ENCODE results near the gene RXFP4. TPM values are rescaled to one million over a fixed set of nuclear protein-coding genes. Genes with fewer than 3 reads are reported as not detected.

The RXFP4 gene
- polyA plus RNA-seq, 2 of the 4 experiments (the other 2 are of a cell fraction): 0.06 to 0.12 TPM

DNA sequence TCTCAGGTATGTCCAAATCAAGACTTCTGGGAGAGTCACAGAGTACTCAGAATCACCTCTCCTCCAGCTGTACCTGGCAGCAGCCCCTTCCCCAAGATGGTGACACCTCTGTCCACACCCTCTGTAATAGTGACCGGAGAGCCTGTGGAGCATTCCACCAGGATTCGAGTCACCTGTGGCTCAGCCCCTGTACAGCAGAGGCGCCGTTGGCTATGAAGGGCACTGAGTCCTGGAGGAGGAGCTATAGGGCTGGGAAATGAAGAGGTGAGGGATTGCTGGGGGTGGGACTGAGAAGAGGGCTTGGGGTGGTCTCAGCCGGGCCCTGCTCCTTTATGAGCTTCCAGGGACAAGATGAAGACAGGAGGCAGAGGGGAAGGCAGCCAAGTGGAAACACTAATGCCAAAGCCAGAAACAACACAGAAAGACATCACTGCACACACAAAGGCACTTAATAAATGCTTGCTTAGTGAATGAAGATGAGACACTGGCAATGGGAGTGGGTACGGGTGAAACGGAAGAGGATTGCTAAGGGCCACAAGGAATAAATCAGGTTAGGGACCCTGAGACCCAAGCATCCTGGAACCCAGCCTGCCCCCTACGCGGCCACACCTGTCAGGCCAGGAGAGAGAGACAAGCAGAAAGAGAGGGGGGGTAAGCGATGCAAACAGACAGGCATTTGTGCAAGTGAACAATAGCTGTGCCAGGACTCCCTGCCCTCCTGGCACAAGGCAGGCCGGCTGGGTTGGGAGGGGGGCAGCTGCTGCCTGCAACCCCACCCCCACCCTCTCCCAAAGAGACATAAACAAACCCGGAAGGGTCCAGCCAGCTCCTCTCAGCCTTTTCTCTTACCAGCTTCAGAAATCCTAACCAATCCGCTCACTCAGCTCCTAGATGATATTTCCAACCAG, 33.0 kb downstream of the RXFP4 start:
- DNase-seq (ENCODE audit: low read depth in 1 of 2, low spot score in 1 of 2): no peak
- CTCF ChIA-PET: interaction anchor here (0.5 to 24.7 kb wide), 12 partner anchors 9 to 122 kb away, joined by 3 to 423 read pairs (median 4); partner anchors contain the start of genes RXFP4 and UBQLN4
- peaks cover 73% of the 10 kb centered on the region for H3K4me1 ChIP-seq
- H3K9me3 ChIP-seq: no peaks in the 10 kb centered on the region
- H3K27ac ChIP-seq: peak overlapping the region in 1 of 2 experiments; percentile 99; a peak in 3 of 6 replicates
- H3K4me2 ChIP-seq: peak overlapping the region; percentile 93
- H3K4me3 ChIP-seq: no peak overlapping the region
- WGBS (ENCODE audit: missing lambda C conversion rate): 81% methylated on average over 13 of the region's 13 CpGs
- POLR2A ChIA-PET: interaction anchor here (0.5 to 1.3 kb wide), 4 partner anchors 9 to 220 kb away, joined by 3 to 8 read pairs (median 4); no protein-coding TSS in a partner anchor
- no peak for ATAC-seq
- TF ChIP-seq CHD2 (IDR thresholded peaks at IDR 0.05; ENCODE audit: low read length, partially characterized antibody) (no peak), USF2 (IDR thresholded peaks at IDR 0.05) (no peak), HOXB13 (CRISPR knock-in tag; IDR thresholded peaks at IDR 0.05; ENCODE audit: low read depth) (no peak), HOXB5 (CRISPR knock-in tag; IDR thresholded peaks at IDR 0.05) (no peak), CBX8 (IDR thresholded peaks at IDR 0.05) (no peak), POLR2AphosphoS2 (conservative IDR thresholded peaks at IDR 0.05; ENCODE audit: low read length) (no peak), ZNF302 (CRISPR knock-in tag; IDR thresholded peaks at IDR 0.05) (no peak)
- TF ChIP-seq, protein P1, sequence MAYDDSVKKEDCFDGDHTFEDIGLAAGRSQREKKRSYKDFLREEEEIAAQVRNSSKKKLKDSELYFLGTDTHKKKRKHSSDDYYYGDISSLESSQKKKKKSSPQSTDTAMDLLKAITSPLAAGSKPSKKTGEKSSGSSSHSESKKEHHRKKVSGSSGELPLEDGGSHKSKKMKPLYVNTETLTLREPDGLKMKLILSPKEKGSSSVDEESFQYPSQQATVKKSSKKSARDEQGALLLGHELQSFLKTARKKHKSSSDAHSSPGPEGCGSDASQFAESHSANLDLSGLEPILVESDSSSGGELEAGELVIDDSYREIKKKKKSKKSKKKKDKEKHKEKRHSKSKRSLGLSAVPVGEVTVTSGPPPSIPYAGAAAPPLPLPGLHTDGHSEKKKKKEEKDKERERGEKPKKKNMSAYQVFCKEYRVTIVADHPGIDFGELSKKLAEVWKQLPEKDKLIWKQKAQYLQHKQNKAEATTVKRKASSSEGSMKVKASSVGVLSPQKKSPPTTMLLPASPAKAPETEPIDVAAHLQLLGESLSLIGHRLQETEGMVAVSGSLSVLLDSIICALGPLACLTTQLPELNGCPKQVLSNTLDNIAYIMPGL (CRISPR knock-in tag; IDR thresholded peaks at IDR 0.05; ENCODE audit: borderline replicate concordance): no peak
- no peak for FAIRE-seq

DNA sequence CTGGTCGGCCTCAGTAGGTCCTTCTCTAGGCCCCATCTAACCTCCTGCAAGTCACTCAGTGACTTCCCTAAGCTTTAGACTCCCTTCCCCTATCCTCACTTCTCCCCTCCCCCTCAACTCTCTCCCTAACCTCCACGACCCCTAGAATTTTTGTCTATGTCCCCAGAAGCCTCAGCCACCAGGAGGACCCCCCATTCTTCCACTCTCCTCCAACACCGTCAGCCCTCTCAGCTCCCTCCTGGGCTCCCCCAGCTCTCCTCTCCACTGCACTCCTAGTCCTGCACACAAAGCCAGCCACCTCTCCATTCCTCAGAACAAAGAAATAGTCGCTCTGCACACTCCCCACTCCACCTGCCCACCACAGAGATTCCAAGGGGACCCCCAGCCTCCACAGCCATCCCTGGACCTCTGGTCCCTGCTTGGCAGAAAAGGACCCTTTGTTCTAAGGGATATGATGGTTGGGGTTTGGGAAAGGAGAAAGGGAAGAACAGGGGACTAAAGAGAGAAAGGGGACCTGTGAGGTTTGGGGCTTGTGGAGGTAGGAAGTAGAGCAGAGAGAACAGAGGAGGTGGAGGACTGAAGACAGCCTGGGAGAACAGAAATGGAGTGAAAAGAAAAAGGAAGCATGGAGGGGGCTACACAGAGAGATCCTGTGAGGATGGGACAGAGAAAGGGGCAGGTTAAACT, 34.1 kb downstream of the RXFP4 start:
- H3K4me1 ChIP-seq: peaks cover 73% of the 10 kb centered on the region
- POLR2A ChIA-PET: interaction anchor here (0.6 to 1.3 kb wide), 2 partner anchors 8 to 138 kb away, joined by 4 to 8 read pairs; no protein-coding TSS in a partner anchor
- no peak for TF ChIP-seq CEBPB (IDR thresholded peaks at IDR 0.05)
- H3K4me3 ChIP-seq: peak overlapping the region; percentile 90; the same call in 2 of the 3 replicates
- peak overlapping the region; percentile 93 for H3K4me2 ChIP-seq
- DNase-seq (ENCODE audit: low read depth in 1 of 2, low spot score in 1 of 2) (no peak), ATAC-seq (no peak), FAIRE-seq (no peak)
- CTCF ChIA-PET: interaction anchor here (0.5 to 24.7 kb wide), 13 partner anchors 8 to 91 kb away, joined by 3 to 423 read pairs (median 5); partner anchors contain the start of genes RXFP4 and UBQLN4
- H3K27ac ChIP-seq: peak overlapping the region; percentile 14 to 99; a peak in 4 of 6 replicates
- 64% methylated on average over 4 of the region's 4 CpGs for WGBS (ENCODE audit: missing lambda C conversion rate)
- H3K9me3 ChIP-seq: no peaks in the 10 kb centered on the region

- Histone ChIP-seq H3K4me1 (peaks cover 73% of the 10 kb centered on the region), H3K27ac (peak overlapping the region; percentile 98 to 99), H3K4me3 (peak overlapping the region; percentile 90), H3K4me2 (peak overlapping the region; percentile 93), H3K9me3 (no peaks in the 10 kb centered on the region)
- 10% methylated on average over 13 of the region's 14 CpGs for WGBS (ENCODE audit: missing lambda C conversion rate)
- peak in 1 of 2 experiments; percentile 13; a peak in 2 of 6 replicates for ATAC-seq
- TF ChIP-seq MAFK (IDR thresholded peaks at IDR 0.05; ENCODE audit: partially characterized antibody) (no peak), ZSCAN20 (CRISPR knock-in tag; IDR thresholded peaks at IDR 0.05) (no peak), JUNB (IDR thresholded peaks at IDR 0.05) (no peak), E2F6 (IDR thresholded peaks at IDR 0.05; ENCODE audit: borderline replicate concordance, low read depth) (no peak), RFX5 (IDR thresholded peaks at IDR 0.05) (no peak), POLR2AphosphoS2 (conservative IDR thresholded peaks at IDR 0.05; ENCODE audit: low read length) (no peak), CEBPB (IDR thresholded peaks at IDR 0.05) (no peak), ZC3H11A (IDR thresholded peaks at IDR 0.05) (no peak), NFE2L2 (conservative IDR thresholded peaks at IDR 0.05; ENCODE audit: low read length) (no peak), HOXB13 (CRISPR knock-in tag; IDR thresholded peaks at IDR 0.05; ENCODE audit: low read depth) (no peak), CBX8 (IDR thresholded peaks at IDR 0.05) (no peak)
- ChIA-PET CTCF (interaction anchor here (1.1 to 24.7 kb wide), 10 partner anchors 7 to 90 kb away, joined by 3 to 423 read pairs (median 10); partner anchors contain the start of gene RXFP4), POLR2A (interaction anchor here (0.7 kb wide), 1 partner anchor 15 kb away, joined by 4 read pairs; no protein-coding TSS in a partner anchor)
- peak in 1 of 2 experiments; percentile 38 for DNase-seq (ENCODE audit: low read depth in 1 of 2, low spot score in 1 of 2)
- no peak for FAIRE-seq
Observed at GRCh38 chr1:155976062-155976912, 34.8 kb downstream of the RXFP4 start.
